Stimulated activated CD8-positive, alpha-beta memory T cell treated with anti-CD3 and anti-CD28 coated beads, Interleukin-7, amount 100 ng/mL, for 4 hours (primary cell): ENCODE data around the gene TP53I11.

Experiments used
- DNase-seq, 2 donors: peaks; one replicate each; pipeline ENCODE4 v3.0.0-alpha.2; 2020; ENCODE audit warnings: low read depth in 2 of 2

TP53I11 gene

GRCh38 chr11:44978274-44978960 is 27.7 kb upstream of the TP53I11 start:
- no peak for DNase-seq

DNA sequence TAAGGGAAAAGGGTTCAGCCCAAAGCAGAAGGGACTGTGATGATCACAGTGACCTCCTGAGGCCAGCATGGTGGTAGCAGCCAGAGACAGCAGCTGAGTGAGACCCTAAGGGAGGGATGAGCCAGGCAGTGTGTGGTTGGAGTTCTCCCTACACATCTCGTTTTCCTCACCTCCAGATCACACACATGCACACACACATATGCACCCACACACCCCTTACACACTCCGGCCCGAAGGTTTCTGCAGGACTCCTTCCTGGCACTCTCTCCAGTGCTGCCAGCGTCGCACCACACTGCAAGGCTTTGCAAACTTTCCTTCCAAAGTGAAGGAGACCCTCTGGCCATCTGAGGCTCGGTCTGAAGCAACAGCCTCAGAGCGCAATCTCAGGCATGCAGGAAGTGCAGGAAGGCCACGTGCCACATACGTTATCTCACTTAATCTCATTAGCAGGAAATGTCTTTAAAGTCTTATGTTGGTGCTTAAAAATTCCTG is 26.9 kb upstream of the TP53I11 start:
- DNase-seq = no peak

DNA sequence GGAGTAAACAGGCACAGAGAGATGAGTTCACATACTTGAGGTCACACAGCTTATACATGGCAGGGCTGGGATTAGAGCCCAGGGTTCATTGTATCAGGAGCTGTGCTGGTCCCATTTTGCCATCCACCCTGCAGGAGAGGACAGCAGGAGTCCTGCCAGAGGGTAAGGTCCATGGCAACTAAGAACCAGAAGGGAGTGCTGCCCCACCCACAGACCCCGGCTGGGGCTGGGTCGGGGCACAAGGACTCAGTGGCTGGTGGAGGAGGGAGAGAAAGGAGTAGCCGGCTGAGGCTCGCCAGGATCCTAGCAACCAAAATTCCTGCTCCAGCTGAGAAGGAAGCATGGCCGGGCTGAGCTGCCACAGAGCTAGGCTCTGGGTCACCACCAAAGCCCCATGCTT is 25.9 kb upstream of the TP53I11 start:
- DNase-seq = no peak

DNA sequence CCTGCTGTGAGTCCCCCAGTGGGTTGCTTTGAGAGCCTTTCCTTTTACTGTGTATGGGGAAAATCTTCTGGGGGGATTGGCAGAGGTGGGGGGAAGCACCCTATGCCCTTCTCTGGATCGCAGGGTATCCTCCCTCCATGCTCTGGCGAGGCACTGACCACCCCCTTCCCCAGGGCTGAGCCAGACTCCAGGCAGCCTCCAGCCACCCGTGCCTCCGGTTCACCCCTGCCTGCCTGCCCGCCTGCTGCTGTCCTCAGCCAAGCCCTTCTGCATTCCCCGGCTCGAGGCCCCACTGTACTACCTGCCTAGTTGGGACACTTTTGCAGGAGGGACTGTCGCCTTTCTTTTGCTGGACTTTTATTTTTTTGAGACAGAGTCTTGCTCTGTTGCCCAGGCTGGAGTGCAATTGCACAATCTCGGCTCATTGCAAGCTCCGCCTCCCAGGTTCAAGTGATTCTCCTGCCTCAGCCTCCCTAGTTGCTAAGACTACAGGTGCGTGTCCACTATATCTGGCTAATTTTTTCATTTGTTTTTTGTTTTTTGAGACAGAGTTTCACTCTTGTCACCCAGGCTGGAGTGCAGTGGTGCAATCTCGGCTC is 23.8 kb upstream of the TP53I11 start:
- no peak for DNase-seq

DNA sequence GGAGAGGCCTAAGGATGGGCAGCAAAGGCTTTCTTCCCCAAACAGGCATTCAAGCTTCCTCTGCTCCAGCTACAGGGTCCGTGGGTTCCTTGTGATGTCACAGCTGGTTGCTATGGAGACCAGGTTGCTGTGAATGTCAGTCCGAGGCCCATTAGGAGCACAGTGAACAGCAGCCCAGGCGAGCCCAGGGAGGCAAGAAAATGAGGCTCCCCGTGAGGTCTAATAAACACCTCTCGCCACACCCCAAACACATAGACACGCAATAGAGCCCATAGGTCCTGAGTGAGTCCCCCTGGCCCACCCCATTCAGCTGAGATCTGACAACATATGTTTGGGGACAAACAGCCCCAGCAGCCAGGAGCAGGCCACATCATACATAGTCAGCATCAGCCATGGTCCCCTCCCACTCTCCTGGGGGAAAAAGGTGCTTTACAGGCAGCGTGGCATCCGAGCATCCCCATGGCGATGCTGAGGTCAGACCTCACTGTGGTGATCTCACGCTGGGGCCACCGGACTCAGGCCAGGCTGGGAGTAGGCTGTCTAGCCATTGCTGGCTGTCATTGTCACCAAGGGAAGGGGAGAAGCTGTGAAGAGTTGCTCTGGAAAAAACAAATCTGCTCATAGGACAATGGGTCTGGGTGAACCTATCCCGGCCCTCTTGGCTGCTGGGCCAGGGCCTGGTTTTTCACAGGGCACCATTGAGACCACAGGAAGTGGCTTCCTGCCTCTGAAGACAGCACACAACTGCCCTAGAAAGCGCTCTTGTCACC is 23.1 kb upstream of the TP53I11 start:
- DNase-seq = no peak

DNA sequence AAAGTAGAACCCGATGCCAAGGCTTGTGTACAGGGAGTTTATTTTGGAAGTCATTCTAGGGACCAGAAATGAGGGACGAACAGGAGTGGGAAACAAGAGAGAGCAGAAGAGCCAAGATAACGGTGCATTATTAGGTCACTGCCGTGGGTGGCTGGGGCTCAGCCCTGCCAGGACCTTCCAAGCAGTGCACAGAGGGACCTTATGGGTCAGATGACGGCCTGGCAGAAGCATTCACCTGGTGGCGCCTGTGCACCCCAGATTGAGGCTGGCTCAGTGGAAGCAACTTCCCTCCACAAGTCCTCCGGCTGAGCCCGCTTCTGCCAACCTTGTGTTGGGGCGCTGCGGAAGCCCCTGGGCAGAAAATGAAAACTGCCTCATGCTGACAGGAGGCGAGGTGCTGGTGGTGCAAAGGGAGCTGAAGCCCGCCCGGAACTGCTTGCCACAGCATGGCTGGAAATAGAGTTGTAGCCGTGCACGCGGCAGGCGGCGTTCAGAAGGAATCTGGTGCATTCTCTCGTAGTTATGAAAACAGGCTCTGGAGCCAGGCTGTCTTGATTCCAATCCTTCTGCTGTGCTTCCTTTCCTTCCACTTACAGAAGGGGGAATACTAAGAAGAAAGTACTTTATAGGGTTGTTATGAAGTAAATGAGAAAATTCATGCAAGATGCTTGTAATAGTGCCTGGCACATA is 22.2 kb upstream of the TP53I11 start:
- DNase-seq = no peak

DNA sequence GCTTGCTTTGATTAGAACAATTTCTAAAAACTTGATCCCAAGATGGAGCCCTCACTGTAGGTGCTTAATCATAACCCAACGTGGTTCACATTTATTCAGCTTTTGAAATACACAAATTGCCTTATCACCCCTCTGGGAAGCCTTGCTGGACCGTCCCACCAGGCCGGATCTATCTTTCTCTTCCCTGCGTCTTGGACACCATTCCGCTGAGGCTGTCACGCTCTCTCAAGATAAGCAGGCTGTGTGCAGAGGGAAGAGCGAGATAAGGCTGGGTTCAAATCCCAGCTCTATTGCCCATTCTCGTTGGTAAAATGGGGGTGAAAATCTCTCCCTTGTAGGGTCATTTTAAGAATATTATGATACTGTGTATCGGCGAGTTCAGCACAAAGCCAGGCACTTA is 20.5 kb upstream of the TP53I11 start:
- no peak for DNase-seq

- no peak for DNase-seq
These were observed 19.6 kb upstream of the TP53I11 start for GRCh38 chr11:44970293-44970692.

DNA sequence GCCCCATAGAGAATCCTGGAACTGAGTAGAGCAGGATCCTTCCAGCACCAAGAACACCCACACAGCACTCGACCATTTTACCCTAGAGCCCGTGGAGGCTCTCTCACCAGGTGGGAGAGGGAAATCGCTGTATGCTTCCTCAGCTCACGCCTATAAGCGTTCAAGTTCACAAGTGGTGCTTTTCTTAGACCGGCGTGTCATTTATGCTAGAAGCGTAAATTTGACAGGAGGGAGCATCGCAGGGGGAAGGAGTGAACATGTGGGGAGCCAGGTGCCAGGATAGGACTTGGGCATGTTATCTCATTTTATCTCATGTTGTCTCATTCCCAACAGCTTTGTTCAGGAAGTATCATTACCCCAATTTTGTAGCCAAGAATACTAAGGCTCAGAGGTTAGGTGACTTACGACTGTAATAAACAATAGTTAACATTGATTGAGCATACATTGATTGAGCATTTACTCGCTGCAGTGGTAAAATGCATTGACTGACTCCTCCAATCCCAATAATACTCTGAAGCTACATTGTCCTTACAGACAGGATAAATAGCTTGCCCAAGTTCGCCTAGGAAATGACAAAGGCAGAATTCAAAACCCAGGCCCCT is 19.1 kb upstream of the TP53I11 start:
- no peak for DNase-seq

DNA sequence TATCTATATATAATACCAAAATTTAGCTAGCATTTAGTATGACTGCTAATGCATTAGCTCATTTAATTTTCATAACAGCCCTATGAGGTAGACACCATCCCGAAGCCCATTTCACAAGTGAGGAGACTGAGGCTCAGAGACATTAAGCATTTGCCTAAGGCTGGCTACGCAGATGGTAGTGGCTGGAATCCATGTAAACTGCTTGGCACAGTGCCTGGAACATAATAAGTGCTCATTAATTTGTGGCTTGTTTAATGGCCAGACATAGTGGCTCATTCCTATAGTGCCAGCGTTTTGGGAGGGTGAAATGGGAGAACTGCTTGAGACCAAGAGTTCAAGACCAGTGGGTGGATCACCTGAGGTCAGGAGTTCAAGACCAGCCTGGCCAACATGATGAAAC is 17.8 kb upstream of the TP53I11 start:
- no peak for DNase-seq

GRCh38 chr11:44967930-44968496 is 17.3 kb upstream of the TP53I11 start:
- DNase-seq = no peak

DNA sequence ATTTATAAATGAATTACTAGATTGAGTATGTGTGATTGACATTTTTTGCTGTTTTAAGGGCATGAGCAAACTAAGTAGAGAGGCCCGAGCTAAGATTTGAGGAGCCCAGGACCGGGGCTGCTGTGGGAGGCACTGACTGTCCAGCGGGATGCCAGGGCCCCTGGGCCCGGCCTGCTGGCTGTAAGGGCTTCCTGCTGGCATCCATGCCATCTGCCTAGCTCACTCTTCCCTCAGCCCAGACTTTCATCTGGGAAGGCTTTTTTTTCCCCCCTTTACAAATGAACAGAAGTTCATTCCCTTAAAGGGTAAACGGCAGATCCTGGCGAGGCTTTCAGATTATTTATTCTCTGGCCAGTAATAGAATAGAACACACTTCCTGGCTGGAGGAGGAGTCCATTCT is 16.0 kb upstream of the TP53I11 start:
- no peak for DNase-seq

GRCh38 chr11:44964526-44965209 is 14.0 kb upstream of the TP53I11 start:
- DNase-seq = no peak

DNA sequence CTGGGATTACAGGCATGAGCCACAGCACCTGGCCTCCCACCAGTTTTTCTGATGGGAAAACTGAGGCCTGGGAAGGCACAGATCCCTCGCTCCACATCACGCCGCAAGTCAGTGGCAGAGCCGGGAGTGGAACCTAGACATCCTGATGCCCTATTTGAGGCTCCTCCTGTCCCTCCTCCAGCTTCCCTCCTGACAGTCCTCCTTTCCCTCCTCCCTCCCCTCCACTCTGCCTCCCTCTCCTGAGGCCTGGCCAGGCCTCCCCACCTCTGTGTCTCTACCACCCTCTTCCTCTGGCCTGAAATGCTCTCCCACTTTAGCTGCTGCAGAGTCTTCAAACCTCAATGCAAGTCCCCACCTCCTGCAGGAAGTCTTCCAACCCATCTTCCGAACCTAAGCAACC is 13.3 kb upstream of the TP53I11 start:
- DNase-seq = no peak

DNA sequence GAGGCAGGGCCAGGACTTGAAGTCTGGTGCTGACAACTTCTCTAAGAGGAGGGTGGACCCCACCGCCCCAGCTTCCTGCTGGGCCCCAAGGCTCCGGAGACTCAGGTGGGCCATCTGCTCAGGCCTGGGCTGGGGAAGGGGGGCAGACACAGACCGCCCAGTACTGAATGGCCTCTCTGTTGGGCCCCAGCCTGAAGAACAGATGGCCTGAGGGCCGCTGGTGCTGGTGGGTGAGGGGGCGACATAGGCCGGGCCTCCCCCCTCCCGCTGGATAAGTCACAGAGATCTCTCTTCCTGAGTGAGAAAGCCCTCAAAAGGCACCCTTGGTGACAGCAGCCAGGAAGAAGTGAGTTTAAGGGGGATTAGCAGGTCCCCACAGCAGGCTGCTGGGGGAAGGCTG is 12.5 kb upstream of the TP53I11 start:
- DNase-seq = no peak

DNA sequence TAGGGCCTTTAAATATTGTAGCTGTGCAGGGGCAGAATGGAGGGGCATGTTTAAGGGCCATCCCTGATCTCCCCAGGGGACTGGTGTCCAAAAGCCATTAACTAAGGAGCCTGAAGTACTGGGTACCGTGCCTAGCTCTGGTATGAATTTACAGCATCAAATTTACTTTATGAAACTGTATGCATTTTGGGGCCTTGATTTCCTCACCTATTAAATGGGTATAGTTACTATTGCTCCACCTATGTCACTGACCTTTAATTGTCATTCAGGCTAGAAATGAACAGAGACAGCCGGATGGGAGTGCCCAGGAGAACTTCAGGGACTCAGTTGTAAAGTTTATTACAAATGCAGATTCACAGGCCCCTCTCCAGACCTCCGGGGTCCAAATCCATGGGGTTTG is 11.8 kb upstream of the TP53I11 start:
- DNase-seq = no peak

DNA sequence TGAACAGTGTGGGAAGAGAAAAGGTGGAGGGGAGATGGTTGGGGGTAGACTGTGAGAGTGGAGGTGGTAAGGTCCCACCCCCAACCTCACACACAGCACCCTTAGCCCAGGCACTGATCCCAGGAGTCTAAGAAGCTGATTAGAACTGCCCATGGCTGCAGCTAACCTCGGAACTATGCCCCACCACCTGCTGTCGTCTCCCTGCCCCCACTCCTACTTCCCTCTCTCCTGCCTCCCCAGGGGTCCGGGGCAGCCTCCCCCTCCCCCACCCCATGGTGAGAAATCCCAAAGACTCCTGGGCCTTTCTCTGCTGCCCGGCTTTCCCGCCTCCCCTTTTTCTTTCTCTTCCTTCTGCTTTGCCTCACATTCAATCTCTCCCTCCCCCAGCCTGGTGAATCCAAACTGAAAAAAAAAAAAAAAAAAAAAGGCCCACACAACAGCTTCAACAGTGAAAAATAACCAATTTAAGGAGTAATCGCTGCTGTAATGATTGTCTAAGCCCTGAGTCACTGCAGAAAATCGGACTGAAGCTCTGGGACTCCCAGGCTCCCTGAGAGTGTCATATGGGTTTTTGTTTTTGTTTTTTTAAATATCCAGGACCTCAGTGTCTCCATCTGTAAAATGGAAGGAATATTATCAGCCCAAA is 9.6 kb upstream of the TP53I11 start:
- no peak for DNase-seq

GRCh38 chr11:44959064-44959463 is 8.4 kb upstream of the TP53I11 start:
- DNase-seq = no peak

DNA sequence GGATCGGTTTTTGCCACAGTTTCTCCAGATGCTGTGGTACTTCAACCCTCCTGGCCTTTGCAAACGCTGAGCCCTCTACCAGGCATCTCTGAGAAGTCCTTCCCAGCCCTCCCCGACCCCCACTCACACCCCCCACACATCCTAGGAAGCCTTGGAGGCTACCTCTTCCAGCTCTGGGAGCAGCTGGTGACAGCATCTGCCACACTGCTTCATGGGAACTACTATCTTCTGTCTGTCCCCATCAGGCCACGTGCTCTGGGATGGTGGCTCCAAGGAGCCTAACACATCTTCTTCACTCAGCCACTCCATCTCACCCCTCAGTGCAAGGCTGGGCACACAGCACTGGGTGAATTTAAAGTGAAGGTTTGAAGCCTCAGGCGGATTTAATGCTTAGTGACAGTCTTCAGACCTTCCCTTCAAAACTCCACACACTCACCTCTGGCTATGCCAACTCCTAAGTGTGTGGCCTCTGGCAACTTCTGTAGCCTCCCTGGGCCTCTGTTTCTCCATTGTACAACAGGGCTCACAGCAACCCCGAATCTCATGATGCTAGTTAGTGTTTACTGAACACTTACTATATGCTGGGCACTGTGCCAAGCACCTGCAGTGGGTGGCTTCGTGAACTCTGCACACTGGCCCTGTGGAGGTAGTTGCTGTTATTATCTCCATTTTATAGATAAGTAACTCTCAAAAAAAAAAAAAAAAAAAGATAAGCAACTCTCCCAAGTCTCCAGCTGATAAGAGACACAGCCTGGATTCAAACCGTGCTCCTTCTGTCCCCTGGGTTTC is 7.3 kb upstream of the TP53I11 start:
- no peak for DNase-seq

DNA sequence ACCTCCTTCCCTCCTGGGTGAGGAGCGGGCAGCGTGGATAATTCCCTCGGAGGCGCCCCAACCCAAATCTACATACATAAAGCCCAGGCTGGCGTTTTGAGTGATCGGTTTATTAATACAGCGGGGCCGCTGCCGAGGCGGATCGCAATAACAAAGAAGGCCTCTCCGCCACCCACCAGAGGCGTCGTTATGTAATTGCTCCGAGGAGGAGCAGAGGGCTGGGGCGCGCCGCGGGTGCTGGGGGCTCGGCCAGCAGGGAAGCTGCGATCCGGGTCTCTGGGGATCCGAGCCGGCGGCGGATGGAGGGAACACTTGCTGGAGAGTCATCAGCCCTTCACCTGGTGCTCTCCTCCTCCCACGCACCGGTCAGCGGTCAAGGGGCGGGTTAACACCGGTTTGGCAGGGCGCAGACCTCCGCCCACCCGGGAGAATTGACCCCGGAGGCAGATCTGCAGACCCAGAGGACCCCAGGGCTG is 6.4 kb upstream of the TP53I11 start:
- DNase-seq = no peak
